Measurements from ENCODE around the gene MYL10.

DNA sequence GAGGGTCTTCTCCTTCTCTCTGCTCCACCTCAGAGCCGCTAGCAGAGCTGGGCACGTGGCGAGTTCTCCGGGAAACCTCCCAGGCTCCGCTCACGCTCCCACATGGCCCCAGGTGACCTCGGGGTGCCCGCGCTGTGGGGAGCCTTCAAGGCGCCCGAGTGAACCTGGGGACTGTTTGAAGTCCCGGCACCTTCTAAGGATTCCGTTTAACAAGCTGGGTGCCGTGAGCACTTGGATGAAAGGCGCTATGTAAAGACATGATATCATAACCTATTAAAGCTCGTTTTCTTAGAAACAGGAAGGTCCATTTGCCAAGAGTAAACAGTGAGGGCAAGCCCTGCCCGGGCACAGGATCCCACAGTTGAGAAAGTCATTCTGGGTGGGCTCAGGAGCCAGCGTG is 15.8 kb upstream of the MYL10 start:
- TF ChIP-seq, protein P1, sequence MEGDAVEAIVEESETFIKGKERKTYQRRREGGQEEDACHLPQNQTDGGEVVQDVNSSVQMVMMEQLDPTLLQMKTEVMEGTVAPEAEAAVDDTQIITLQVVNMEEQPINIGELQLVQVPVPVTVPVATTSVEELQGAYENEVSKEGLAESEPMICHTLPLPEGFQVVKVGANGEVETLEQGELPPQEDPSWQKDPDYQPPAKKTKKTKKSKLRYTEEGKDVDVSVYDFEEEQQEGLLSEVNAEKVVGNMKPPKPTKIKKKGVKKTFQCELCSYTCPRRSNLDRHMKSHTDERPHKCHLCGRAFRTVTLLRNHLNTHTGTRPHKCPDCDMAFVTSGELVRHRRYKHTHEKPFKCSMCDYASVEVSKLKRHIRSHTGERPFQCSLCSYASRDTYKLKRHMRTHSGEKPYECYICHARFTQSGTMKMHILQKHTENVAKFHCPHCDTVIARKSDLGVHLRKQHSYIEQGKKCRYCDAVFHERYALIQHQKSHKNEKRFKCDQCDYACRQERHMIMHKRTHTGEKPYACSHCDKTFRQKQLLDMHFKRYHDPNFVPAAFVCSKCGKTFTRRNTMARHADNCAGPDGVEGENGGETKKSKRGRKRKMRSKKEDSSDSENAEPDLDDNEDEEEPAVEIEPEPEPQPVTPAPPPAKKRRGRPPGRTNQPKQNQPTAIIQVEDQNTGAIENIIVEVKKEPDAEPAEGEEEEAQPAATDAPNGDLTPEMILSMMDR (IDR thresholded peaks at IDR 0.05 in 4 of 5, conservative IDR thresholded peaks at IDR 0.05 in 1 of 5): no peak
- no peak for TF ChIP-seq POLR2A (IDR thresholded peaks at IDR 0.05)
